AG04450 (cell line): ENCODE results near the gene NF1. TPM values are rescaled to one million over a fixed set of nuclear protein-coding genes. Genes with fewer than 3 reads are reported as not detected.

Source experiments
- CTCF ChIA-PET: fragments of 300-600, 350-600 bp; formaldehyde crosslinking; extraction: SDS; loops from one replicate; lab custom pipeline; 2022; ENCODE audit warnings: antibody characterized with exemption, inconsistent platforms; lab: Charles Lee
- POLR2A ChIA-PET: fragments of 350-600 bp; formaldehyde crosslinking; extraction: SDS; loops from one replicate; lab custom pipeline; 2021; ENCODE audit warnings: antibody characterized with exemption, inconsistent platforms; lab: Yijun Ruan, JAX
- DNase-seq: peaks from one replicate; pipeline ENCODE4 v3.0.0-alpha.2; 2011; ENCODE audit warnings: low read depth, low spot score
- H3K27ac ChIP-seq: one replicate; pipeline ENCODE4 v1.5.1; 2012; ENCODE audit warnings: low read depth, low read length, control low read depth
- H3K27me3 ChIP-seq: one replicate; pipeline ENCODE4 v1.6.0; 2012; ENCODE audit warnings: low read length; ENCODE audit not compliant: control insufficient read depth, insufficient read depth
- H3K4me3 ChIP-seq: 2 replicates; pipeline ENCODE4 v1.5.1; 2011; ENCODE audit warnings: mild to moderate bottlenecking, low read depth, low read length, control low read depth
- H3K9me3 ChIP-seq: 2 replicates; pipeline ENCODE4 v1.5.1; 2012; ENCODE audit warnings: low read length; ENCODE audit not compliant: control insufficient read depth, insufficient read depth
- polyA plus RNA-seq: library from polyadenylated mRNA; depleted of rRNA; stranded (reverse); fragments of >200 nt; gene quantifications from 2 replicates; pipeline ENCODE4 v1.2.3, GENCODE V29; 2011
- TF ChIP-seq, protein P1 (sequence below): IDR thresholded peaks from 2 replicates; pipeline ENCODE4 v1.5.1; 2011; ENCODE audit warnings: low read depth, low read length, control low read depth, inconsistent platforms

NF1 gene
- polyA plus RNA-seq, 1 experiment, result 60.5 TPM

DNA sequence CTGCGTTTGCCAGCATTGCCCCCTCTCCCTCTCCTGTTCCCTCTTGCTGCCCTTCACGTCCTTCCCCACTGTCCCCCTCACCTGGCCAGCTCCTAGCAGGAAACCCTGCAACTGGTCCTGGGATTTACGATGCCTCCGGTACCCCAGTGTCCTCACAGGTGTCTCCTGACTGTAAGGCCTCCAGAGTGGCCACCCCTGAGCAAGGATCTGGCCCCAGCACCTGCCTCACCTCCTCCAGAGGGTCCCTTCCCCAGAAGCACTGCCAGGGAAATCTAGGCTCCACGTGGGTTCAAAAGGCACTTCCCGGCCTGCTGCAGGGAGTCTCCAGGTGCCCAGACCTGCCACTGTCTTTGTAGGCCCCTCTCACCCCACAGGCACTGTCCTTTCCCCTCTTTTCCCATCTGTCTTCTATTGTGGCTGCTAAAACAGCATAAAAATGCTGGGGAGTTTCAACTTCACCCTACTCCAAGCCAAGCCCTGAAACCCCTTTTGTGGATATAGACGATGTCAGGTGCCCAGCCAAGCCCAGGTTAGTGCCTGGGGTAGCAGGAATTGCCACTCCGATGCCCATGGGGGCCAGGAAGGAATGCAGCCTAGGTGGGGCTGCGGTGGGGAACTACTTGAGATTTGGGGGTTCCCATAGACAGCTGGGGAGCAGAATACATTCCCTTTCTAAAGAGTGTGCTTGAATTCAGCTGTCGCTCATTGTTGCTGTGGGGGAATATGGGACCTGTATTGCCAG is 322.4 kb downstream of the NF1 start:
- H3K4me3 ChIP-seq, result no peak overlapping the region
- TF ChIP-seq, protein P1, sequence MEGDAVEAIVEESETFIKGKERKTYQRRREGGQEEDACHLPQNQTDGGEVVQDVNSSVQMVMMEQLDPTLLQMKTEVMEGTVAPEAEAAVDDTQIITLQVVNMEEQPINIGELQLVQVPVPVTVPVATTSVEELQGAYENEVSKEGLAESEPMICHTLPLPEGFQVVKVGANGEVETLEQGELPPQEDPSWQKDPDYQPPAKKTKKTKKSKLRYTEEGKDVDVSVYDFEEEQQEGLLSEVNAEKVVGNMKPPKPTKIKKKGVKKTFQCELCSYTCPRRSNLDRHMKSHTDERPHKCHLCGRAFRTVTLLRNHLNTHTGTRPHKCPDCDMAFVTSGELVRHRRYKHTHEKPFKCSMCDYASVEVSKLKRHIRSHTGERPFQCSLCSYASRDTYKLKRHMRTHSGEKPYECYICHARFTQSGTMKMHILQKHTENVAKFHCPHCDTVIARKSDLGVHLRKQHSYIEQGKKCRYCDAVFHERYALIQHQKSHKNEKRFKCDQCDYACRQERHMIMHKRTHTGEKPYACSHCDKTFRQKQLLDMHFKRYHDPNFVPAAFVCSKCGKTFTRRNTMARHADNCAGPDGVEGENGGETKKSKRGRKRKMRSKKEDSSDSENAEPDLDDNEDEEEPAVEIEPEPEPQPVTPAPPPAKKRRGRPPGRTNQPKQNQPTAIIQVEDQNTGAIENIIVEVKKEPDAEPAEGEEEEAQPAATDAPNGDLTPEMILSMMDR, result no peak
- H3K9me3 ChIP-seq, result no peaks in the 10 kb centered on the region
- H3K27me3 ChIP-seq, result peaks cover 8% of the 10 kb centered on the region
- ChIA-PET CTCF (no interaction called here), POLR2A (interaction anchor here (0.6 kb wide), 1 partner anchor 12 kb away, joined by 4 read pairs; no protein-coding TSS in a partner anchor)
- DNase-seq, result no peak
- H3K27ac ChIP-seq, result no peak overlapping the region

DNA sequence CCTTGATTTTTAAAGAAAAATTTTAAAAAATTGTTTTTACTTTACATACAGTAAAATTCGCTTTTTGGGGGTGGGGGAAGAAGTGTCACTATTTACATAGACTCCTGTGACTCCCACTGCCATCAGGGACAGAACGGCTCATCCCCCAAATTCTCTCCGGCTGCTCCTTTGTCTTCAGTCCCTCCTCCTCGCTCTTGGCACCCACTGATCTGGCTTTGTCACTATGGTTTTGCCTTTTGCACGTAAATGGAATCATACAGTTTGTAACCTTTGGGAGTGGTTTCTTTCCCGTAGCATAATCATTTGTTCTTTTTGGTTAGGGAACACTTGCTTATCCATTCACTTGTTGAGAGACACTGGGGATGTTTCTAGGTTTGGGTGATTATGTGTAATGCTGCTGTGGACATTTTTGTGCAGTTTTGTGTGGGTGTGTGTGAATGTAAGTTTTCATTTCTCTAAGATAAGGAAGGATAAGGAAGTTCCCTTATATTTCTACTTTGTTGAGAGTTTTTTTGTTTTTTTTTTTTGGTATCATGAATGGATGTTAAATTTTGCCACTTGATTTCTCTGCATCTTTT is 324.1 kb downstream of the NF1 start:
- CTCF ChIA-PET, result interaction anchor here (0.6 kb wide), 1 partner anchor 219 kb away, joined by 3 read pairs; no protein-coding TSS in a partner anchor
- Histone ChIP-seq H3K27ac (no peak overlapping the region), H3K4me3 (no peak overlapping the region), H3K27me3 (peaks cover 14% of the 10 kb centered on the region), H3K9me3 (no peaks in the 10 kb centered on the region)
- no peak for DNase-seq
- POLR2A ChIA-PET, result no interaction called here
- TF ChIP-seq, protein P1, result no peak

DNA sequence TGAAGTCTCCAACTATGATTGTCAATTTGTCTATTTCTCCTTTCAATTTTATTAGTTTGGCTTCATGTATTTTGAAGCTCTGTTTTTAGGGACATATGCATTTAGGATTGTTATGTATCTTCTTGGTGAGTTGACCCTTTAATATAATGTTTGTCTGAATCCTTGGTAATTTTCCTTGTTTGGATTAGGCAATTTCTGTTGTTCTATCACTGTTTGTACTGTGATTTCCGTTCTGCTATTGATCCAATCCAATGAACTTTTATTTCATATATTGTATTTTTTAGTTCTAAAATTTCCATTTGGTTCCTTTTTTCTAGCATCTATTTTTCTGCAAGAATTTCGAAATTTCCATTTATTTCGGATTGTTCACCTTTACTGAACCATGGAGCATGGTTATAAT is 327.7 kb downstream of the NF1 start:
- Histone ChIP-seq H3K9me3 (no peaks in the 10 kb centered on the region), H3K27me3 (peaks cover 19% of the 10 kb centered on the region), H3K27ac (no peak overlapping the region), H3K4me3 (no peak overlapping the region)
- ChIA-PET CTCF (no interaction called here), POLR2A (no interaction called here)
- TF ChIP-seq, protein P1, result no peak
- DNase-seq, result no peak

DNA sequence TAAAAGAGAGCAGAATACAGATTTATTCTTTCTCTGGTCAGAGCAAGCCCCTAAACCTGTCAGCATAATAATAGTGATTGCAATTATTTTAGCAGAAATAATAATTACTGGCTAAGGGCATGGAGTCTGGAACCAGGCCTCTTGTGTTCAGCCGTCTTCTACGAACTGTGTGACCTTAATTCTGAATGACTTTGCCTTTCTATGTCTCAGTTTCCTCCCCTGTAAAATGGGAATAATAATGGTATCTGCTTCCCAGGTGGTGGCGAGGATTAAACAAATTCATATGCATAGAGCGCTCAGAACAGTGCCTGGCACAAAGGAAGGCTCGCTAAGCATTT is 330.1 kb downstream of the NF1 start:
- CTCF ChIA-PET, result no interaction called here

More for the DNA sequence above, 330.1 kb downstream of the NF1 start:
- H3K27me3 ChIP-seq, result peaks cover 35% of the 10 kb centered on the region
- TF ChIP-seq, protein P1, result no peak
- POLR2A ChIA-PET, result interaction anchor here (0.5 kb wide), 1 partner anchor 463 kb away, joined by 3 read pairs; no protein-coding TSS in a partner anchor
- no peak overlapping the region for H3K4me3 ChIP-seq
- DNase-seq, result no peak
- H3K27ac ChIP-seq, result no peak overlapping the region
- H3K9me3 ChIP-seq, result no peaks in the 10 kb centered on the region; the same call in 1 of the 2 replicates
